Neutrophil (primary cell): ENCODE measurements around the gene IL15RA.

Source experiments
- H3K27ac ChIP-seq: fragments of 200-600 bp; sonication (generic); 2 replicates; pipeline ENCODE4 v1.5.1; 2016; ENCODE audit warnings: mild to moderate bottlenecking, moderate library complexity
- H3K27me3 ChIP-seq: fragments of 200-600 bp; sonication (generic); 2 replicates; pipeline ENCODE4 v1.6.0; 2016; ENCODE audit warnings: mild to moderate bottlenecking
- H3K36me3 ChIP-seq: fragments of 200-600 bp; sonication (generic); 2 replicates; pipeline ENCODE4 v1.5.1; 2017
- H3K4me1 ChIP-seq, 2 experiments: fragments of 200-600 bp in 1 of 2; sonication (generic) in 1 of 2; 1 replicate in 1 of 2; 2 replicates in 1 of 2; pipeline versions ENCODE4 v1.5.1 to v1.6.1; 2013 to 2016; ENCODE audit warnings: low read depth in 1 of 2, low read length in 1 of 2, mild to moderate bottlenecking in 1 of 2, moderate library complexity in 1 of 2; ENCODE audit not compliant: control insufficient read depth in 1 of 2, insufficient read depth in 1 of 2
- H3K4me3 ChIP-seq, 2 experiments: fragments of 200-600 bp in 1 of 2; sonication (generic) in 1 of 2; 1 replicate in 1 of 2; 2 replicates in 1 of 2; pipeline ENCODE4 v1.5.1; 2013 to 2016; ENCODE audit warnings: low read depth in 1 of 2, low read length in 1 of 2, mild to moderate bottlenecking in 1 of 2, moderate library complexity in 1 of 2
- H3K9me3 ChIP-seq: fragments of 200-600 bp; sonication (generic); 2 replicates; pipeline ENCODE4 v1.5.1; 2016
- TF ChIP-seq, protein P1 (sequence below): fragments of 200-600 bp; sonication (generic); IDR thresholded peaks from 2 replicates; pipeline ENCODE4 v1.5.1; 2016; ENCODE audit warnings: antibody characterized with exemption

IL15RA gene

DNA sequence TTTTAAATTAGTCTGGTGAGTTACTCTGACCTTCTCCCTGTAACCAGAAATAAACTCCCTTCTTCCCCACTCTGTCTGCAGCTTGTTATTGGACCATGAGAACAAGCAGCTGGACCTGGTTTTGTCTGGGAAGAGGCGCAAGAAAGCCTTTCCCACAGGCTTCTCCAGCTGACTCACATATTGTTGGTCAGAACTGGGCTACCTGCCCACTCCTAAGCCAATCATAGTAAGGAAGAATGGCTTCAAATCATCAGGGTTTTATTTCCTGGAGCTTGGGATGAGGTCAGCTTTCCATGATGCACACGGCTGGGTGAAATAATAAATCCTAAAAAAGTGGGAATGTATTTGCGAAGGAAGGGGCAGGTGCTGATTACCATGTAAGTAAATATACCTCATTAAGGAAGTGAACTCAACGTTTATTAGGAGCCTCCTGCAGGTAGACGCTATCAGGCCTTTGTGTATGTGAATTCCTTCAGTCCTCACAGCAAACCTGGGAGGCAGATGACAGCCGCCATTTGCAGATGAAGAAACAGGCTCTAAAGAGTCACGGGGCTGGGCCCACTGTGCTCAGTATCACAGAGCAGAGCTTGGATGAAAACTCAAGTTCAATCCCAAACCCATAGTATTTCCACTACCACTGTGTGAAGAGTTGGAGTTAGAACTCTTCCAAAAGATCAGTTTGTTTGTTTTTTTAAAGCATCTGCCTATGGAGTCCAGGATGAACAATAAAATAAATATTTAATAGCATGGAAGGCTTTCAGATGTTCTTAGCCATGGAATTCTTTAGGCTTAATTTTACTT lies 32.8 kb downstream of the IL15RA start:
- Histone ChIP-seq H3K36me3 (no peaks in the 10 kb centered on the region), H3K9me3 (no peaks in the 10 kb centered on the region), H3K4me1 (peaks cover 17 to 28% of the 10 kb centered on the region in 2 experiments), H3K27ac (peak overlapping the region; percentile 65), H3K4me3 (peak overlapping the region in 1 of 2 experiments; percentile 57), H3K27me3 (no peaks in the 10 kb centered on the region)
- TF ChIP-seq, protein P1, sequence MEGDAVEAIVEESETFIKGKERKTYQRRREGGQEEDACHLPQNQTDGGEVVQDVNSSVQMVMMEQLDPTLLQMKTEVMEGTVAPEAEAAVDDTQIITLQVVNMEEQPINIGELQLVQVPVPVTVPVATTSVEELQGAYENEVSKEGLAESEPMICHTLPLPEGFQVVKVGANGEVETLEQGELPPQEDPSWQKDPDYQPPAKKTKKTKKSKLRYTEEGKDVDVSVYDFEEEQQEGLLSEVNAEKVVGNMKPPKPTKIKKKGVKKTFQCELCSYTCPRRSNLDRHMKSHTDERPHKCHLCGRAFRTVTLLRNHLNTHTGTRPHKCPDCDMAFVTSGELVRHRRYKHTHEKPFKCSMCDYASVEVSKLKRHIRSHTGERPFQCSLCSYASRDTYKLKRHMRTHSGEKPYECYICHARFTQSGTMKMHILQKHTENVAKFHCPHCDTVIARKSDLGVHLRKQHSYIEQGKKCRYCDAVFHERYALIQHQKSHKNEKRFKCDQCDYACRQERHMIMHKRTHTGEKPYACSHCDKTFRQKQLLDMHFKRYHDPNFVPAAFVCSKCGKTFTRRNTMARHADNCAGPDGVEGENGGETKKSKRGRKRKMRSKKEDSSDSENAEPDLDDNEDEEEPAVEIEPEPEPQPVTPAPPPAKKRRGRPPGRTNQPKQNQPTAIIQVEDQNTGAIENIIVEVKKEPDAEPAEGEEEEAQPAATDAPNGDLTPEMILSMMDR, result no peak

DNA sequence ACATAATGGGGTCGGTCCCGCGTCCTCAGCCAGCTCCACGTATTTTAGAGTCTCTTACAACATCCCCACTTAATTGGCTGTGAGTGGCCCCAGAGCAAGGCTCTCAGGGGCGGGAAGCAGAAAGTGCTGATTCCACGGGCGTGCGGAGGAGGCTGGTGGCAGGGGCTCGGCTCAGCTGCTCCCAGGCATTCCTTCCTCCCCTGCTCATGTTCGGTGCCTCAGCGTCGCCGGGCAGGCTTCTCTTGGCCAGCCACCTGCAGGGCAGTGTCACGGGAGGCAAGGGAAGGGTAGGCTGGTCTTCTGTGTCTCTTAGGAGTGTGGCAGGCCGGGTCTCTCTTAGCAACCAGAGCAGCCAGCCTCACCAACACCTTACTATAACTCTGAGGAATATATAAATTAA lies 33.8 kb downstream of the IL15RA start:
- Histone ChIP-seq H3K9me3 (no peaks in the 10 kb centered on the region), H3K27me3 (no peaks in the 10 kb centered on the region), H3K27ac (no peak overlapping the region), H3K36me3 (peaks cover 6% of the 10 kb centered on the region), H3K4me3 (no peak overlapping the region), H3K4me1 (peaks cover 17 to 28% of the 10 kb centered on the region in 2 experiments)
- TF ChIP-seq, protein P1, result no peak

DNA sequence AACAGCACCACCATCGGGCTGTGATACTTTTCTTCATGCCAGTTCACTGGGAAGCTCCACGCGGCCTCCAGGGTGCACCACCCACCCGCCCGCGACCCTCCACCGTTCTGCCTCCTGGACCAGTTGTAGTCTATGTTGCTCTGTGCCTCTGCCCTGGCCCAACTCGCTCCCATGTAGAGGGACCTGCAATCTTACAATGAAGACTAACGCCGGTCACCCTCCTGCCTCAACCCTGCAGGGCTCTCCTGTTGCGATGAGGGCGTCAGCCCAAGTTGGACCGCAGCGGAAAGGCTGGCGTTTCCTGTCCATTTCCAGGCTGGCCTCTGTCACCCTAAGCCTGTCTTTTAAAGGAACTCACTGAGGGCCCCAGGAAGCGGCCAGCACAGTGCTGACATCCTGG lies 34.9 kb downstream of the IL15RA start:
- no peaks in the 10 kb centered on the region for H3K27me3 ChIP-seq
- TF ChIP-seq, protein P1, result no peak
- peak overlapping the region; percentile 31 for H3K27ac ChIP-seq
- no peaks in the 10 kb centered on the region for H3K9me3 ChIP-seq
- H3K4me1 ChIP-seq, result peaks cover 17 to 28% of the 10 kb centered on the region in 2 experiments
- no peak overlapping the region for H3K4me3 ChIP-seq
- H3K36me3 ChIP-seq, result peaks cover 17% of the 10 kb centered on the region

DNA sequence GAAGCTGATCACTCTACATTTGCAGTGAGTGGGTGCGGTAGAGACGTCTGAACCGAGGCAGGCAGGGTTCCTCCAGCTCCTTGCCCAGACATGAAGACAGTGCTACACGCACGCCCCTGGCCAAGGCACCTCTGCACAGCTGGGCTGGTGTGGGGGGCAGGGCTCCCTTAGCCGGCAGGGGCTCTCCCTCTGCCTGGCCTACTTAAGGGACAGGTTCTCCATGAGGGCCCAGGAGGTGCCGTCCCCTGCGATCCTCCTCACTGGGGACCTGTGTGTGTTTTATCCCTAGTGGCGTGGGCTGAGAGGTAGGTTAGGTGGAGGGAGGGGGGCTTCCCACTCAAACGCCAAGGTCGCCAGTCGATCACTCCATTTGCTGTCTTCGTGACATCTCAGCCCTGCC lies 35.3 kb downstream of the IL15RA start:
- Histone ChIP-seq H3K4me1 (peaks cover 17 to 28% of the 10 kb centered on the region in 2 experiments), H3K27me3 (no peaks in the 10 kb centered on the region), H3K4me3 (no peak overlapping the region), H3K36me3 (peaks cover 22% of the 10 kb centered on the region), H3K9me3 (no peaks in the 10 kb centered on the region), H3K27ac (no peak overlapping the region)
- TF ChIP-seq, protein P1, result no peak

DNA sequence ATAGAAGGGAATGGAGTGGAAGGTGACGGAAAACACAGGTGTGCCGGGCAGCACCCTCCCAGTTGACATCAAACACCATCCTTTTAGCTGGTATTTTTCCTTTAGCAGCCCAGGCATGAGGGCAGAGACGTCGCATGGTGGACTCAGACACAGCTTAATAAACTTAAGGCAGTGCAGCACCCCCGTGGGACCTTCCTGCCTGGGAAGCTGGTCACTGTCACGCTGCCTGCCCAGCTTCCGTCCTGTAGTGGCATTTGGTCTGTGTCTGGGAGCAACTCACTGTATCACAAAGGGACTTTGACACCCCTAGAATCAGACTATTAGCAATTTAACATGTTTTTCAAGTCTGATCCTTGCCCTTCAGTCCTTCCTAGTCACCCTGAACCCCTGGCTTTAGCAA lies 35.8 kb downstream of the IL15RA start:
- TF ChIP-seq, protein P1, result no peak
- H3K27me3 ChIP-seq, result no peaks in the 10 kb centered on the region
- no peak overlapping the region for H3K4me3 ChIP-seq
- peaks cover 26% of the 10 kb centered on the region for H3K36me3 ChIP-seq
- H3K4me1 ChIP-seq, result peaks cover 17 to 28% of the 10 kb centered on the region in 2 experiments
- H3K9me3 ChIP-seq, result no peaks in the 10 kb centered on the region
- H3K27ac ChIP-seq, result no peak overlapping the region
